HuH-7 (cell line): ENCODE data around the gene CARMIL1.
"Not testable (repeated sequence)": the region's sequence is repeated elsewhere in the genome, so short reads cannot be mapped to it uniquely, and the experiment has no call there.

Source experiments
- DNase-seq: peaks from one replicate; pipeline ENCODE4 v3.0.0; 2011; ENCODE audit warnings: low spot score

Gene CARMIL1

DNA sequence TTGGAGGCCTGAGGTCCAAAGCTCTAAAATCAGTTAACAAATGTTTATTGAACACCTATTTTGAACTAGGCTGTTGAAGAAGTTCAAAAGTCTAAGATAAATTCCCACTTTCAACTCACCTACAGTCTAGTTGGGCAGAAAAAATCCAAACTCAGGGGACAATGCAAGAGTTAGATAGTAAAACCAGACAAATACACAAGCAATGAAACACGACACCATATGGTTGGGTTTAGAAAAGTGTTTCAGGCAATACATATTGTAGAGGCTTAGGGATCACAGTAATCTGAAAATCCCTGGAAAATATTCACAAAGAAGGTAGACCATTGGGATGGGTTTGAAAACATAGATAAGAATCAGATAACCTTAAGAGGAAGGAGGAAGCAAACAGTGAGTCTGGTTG, 1.3 kb upstream of the CARMIL1 start:
- no peak for DNase-seq

DNA sequence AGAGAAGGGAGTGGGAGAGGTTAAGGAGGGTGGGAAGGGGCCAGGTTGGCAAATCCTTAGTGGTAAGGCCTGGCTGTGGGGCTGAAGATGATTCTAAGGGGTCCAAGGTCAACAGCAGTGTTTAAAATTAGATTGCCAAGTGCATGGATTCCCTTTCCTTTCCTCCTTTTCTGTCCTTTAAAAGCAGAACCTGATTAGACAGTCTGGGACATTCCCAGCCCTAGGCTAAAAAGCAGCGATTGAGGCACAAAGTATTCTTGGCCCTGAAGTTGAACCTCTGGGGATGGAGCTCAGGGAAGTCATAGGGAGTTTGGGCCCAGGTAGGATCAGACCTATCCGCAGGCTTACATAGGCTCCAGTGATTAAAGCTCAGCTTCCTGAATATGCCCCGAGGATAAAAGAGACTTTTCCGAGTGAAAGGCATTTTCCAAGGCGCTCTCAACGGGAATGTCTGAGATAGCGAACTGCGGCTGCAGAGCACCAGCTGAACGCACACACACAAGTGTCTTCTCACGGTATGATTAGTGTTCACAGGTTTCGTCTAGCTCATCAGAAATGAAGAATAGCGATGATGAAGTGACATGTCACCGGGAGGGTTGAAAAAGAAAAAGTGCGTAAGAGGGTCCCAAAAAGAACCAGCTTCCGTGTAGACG, 787 bp upstream of the CARMIL1 start:
- DNase-seq: no peak

DNA sequence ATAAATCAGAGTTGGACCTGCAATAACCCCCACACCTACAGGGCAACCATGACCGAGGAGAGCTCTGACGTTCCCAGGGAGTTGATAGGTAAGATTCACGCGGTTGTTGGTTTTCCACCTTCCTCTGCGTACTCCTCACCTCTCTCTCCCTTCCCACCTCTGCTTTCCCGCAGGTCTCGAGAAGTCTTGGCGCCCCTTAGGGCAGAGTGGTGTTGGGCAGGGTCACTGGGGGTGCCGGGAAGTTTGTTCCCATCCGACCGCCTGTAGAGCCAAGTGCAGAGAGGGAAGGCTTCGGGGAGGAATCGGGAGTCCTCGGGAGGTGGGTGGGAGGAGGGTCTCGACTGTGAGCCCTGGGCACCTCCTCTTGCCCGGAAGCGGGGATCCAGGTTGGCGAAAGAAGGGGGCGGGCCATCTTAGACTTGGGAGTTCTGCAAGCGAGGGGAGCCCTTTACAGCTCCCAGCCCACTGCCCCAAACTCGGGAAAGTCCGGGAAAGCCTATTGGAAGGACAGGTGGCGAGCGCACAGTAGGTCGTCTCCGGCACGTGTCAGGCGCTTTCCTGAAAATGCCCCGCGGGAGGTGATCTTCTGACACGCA, 672 bp downstream of the CARMIL1 start:
- peak; percentile 27 for DNase-seq

DNA sequence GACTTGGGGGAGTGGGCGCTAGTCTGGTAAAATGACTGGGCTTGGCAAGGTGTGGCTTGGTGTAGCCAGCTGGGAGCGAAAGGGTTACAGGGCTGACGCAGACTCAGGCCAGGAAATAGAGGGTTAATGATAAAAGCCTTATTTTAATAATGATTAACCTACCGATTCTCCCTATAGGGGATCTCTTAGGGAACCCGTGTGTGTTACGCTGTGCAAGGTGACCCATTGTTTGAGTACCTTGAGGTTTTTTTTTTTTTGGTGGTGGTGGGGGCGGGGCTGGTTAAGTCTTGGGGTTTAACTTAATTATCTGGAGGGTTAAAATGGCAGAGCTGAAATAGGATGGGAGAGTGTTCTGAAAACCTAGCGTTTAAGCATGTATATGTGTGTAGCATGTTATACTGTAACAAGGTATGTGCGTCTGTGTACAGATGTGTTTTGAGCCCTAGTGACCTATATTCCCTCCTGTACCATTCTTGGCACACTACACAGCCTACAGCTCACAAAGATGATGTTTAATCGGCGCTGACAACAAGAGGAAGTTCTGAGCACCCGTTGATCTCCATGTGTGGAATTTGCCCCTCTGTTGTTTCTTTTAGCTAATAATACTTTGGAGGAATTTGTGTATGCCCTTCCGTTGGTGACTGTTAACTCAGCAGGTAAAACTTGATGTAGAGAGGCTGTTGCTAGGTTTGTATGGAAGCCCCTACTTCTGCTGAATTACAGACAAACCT, 1.3 kb downstream of the CARMIL1 start:
- DNase-seq: peak; percentile 20

DNA sequence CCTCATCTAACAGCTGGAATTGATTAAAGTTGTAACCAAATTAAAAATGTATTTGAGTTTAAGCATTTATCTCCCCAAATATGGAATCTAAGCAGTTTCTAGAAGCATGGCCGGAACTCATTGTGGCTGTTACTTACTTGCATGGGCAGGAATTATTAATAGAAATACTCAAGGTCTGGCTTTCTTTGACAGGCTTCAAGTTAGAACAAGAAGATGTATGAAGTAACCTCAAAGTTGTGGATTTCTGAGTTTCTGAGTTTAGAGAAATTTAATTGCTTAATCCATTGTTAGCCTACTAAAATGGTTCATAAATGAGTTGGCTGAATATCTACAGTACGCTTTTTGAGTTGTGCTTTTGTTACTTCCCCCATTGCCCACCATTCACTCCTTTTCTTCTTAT, 7.7 kb downstream of the CARMIL1 start:
- DNase-seq: no peak

DNA sequence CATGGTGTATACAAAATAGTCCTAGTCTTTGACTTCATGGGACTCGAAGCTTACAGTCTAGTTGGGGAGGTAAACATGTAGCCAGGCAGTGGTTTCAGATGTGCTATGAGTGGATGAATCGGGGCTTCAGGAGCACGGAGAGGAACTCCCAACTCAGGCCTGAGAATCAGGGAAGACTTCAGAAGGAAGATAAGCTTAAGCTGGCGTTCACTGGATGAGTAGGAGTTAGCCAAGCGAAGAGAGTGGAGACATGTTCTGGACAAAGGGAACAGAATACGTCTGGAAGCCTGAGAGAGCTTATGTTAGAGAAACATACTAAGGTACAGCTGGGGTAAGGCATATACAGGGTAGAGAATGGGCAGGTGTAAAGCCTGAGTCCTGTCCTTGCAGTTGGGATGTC, 8.8 kb downstream of the CARMIL1 start:
- no peak for DNase-seq

DNA sequence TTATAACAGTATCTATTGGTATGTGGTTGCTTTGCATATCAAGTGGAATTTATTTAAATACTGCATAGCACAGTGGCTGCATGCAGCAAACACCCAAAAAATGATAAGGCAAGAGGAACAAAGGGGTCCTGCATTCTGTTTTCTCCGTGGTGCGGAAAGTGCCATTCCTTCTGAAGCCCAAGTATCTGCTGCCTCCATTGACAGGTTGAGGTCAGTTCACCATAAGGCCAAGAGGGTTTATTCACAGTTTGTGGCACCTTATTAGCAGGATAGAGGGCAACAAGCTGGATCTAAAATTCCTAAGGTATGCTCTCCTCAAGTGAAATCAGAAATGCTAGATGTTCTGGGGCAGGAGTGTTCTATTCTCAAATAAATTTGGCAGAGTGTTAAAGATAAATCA, 9.3 kb downstream of the CARMIL1 start:
- DNase-seq: no peak

DNA sequence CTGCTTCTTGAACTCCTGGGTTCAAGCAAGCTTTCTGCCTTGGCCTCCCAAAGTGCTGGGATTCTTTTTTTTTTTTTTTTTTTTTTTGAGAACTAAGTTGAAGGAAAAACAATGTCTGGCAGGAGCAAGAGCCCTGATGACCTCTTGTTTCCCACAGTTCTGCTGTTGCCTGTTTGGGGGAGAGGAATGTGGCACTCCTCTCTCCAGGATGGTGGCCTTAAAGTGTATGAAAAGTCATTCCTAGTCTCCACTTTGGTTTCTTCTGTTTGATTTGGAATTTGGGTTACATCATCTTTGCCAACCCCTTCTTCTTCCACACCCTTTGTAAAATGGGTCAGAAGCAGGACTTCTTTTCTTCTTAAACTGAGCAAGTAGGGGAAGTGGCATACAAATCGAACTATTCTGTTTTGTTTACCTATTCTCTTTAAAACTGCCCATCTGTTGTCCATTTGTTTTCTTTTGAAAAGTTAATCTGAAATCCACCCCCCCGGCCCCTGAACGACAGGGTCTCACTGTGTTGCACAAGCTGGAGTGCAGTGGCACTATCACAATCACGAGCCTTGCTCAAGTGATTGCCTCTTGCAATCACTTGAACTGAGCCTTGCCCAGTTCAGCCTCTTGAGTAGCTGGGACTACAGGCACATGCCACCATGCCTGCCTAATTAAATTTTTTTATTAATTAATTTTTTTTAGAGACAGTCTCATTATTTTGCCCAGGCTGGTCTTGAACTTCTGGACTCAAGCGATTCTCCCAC, 11.3 kb downstream of the CARMIL1 start:
- DNase-seq: no peak

DNA sequence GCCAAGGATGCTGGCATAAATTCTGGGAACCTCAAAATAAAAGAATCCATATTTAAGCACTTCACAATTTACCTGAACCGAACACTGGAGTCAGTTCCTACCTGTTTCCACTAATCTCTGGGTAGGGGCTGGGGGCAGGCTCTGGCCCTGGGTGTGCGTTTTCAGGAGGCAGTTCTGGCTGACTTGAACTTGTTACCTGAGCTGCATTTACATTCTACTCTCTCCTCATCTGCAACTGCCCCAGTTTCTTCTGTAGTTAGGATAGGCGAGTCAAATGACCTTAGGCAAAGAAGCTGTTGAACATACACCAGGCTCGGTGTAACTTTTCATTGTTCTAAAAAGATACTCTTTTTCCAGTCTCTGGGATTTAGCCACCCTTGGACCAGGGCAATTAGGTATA, 13.2 kb downstream of the CARMIL1 start:
- no peak for DNase-seq

DNA sequence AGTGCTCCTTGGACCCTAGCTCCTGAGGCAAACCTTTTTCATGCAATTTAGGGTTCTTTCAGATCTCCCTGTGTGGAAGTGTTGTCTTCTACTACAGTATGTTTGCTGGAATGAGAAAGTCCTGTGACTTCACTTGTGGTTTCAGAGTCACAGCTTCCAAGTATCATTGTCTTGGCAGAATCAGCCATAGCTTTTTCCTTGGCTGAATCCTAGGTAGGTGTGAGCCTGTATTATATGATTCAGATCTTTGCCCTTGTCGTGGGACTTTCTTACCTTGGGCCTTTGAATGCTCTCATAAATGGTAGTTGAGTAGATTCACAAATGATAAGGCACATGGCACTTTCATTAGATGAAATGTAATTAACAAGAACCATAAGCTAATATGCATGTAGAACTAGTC, 16.5 kb downstream of the CARMIL1 start:
- no peak for DNase-seq

DNA sequence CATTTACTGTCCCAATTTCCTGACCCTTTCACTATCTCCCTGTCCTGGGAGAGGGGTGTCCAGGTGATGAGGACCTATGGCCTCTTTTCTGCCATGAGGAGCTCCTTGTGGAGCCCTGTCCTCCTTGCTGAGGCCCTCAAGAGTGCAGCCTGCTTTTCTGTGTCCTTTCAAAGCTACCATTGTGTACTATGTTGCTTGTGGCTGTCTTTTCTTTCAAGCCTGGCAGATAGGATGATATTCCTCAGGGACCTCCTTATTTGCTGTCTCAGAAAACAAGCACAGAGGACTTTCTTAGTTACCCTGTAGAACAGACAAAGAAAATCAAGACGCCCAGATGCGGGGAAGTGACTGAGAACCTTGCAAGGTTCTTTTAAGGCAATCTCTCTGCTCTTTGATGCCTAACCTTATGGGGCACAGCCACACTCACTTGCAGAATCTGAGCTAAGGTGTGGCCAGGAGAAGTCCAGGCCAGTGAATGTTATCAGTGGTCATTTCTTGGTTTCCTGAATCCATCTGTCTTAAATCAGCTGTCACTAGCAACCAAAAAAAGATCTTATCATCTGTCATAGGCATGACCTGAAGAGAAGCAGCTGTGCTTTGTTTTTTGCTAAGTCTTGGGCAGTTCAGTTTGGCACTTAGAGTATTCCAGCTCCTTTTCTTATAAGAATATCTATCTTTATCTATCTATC, 17.2 kb downstream of the CARMIL1 start:
- DNase-seq: no peak

DNA sequence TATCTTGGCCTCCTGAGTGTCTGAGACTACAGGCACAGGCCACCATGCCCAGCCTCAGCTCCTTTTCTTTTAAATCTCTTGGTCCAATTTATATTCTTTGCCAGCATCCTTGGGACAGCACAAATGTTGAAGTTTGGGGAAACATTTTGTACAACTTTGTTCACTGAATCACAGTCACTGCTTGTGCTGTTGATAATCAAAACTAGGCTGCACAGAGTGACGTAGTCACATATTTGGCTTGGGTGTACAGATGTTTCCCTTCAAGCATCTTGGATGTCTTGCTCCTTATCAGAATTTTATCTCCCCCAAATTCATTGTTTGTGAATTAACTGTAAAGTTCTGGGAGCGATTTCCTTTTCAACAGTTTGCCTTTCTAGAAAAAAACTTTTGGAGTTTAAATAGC, 17.9 kb downstream of the CARMIL1 start:
- no peak for DNase-seq

DNA sequence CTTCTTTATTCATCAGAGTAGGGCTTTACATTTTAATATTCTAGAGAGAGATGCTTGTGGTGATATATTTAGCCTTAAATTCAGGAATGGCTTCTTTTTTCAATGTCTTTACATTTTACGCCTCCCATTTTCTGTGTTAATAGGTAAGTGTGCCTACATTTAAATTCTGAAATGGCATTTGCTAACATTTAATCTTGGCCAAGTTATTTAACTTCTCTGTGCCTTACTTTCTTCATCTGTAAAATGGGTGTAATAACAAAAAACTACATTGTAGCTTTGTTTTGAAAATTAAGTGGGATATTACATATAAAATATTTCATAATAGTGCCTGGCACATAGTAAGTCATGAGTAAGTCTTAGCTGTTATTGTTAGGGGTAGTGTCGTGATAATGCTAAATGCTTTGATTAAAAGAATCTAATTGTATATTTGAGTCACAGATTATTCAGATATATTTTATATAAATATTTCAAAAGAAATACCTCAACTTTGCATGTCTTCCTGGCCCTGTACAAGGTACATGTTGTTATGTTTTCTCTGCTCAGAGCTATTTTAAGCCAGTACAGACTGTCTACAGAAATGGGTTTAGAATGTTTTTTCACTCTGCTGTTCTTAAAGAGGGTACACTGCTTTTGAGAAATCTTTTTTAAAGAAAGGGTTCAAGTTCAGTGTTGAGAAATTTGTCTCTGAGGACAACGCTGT, 18.8 kb downstream of the CARMIL1 start:
- no peak for DNase-seq

DNA sequence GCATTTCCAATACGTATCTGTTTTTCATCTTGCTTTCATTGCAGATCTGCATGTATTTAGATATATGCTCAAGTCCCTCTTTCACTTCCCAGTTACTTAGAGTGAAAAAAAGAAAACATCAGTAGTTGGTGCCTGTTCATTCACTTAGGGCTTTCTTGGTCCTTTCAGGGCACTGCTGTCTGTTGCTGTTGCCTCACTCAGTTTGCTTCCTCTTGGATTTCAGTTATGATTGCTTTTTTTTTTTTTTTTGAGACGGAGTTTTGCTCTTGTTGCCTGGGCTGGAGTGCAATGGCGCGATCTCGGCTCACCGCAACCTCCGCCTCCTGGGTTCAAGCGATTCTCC, 19.3 kb downstream of the CARMIL1 start:
- DNase-seq: not testable (repeated sequence)

DNA sequence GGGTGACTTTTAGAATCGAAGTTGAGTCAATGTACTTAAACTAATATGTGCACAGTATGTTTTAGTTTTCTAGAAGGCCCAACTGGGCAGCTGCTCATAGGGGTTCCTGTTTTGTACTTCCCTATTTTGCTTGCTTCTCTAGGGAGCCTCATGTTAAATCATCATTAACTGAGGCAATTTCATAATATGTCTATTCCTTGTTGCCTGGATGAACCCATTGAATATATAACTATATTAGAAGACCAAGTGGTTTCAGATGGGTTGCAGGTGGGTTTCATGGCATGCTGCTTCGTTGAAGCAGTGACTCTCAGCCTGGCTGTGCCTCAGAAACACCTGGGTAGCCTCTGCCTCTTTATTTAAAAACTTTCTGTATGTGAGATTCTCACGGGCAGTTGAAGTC, 22.2 kb downstream of the CARMIL1 start:
- no peak for DNase-seq

DNA sequence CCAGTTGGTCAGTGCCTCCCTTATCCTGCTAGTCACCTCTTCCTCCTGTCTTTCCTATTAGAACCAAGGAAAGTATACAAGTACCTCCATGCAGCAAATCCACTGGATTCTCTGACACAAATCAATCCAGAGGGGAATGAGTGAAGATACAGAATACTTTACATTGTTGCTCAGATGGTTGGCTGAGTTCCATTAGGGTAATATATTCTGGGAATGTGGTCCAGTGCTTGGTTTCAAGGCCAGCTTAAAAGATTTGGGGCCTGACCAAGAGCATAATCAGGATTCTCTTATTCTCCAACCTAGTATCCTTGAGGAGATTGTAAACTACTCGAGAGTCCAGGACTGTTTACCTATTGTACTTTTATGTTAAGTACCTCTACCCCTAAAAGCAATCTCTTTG, 23.0 kb downstream of the CARMIL1 start:
- DNase-seq: no peak

DNA sequence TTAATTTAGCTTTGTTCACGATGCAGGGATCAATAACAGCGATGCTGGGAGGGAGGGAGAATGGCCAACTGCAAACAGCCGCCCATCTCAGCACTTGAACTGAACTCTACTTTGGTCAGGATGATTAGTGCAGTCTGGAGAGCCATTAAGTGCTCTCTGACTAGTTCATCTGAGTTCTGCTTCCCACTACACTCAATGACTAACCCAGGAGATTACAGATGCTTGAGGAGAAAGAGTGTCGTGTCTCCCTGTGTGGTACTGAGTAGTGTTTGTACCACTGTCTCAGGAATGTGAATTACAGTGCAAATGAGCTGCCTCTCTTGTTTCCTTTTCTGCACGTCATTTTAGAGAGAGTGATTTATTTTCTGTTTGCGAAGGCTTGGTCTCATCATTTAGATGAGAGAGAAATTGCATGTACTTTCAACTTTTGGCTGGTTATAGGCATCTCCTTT, 23.5 kb downstream of the CARMIL1 start:
- no peak for DNase-seq

DNA sequence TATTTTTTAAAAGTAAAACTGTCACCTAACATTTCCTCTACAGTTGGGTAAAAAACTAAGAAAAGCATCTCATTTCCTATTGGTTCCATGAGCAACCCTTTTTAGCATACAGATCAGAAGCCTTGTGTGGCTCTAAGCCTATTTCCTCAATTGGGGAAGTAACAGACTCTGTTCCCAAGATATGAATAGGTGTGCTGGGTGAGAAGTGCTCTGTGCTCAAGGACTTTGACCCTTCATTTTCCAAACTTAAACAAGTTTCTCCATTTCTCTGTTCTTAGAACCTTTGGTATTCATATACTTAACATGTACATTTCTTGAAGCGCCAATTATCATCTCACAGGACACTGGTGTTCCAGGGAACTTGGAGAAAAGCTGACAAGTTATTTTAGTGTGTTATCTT, 24.1 kb downstream of the CARMIL1 start:
- no peak for DNase-seq

DNA sequence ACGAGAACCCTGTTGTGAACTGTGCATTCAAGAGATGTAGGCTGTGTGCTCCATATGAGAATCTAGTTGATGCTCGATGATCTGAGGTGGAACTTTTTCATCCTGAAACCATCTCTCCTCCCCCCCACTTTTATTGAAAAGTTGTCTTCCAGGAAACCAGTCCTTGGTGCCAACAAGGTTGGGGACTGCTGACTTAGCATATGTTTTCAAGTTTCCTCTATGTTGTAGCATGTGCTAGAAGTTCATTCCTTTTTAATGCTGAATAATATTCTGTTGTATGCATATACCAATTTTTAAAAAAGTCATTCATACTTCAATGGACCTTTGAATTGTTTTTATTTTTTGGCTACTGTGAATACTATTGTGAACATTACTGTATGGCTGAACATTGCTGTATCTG, 27.2 kb downstream of the CARMIL1 start:
- DNase-seq: no peak

DNA sequence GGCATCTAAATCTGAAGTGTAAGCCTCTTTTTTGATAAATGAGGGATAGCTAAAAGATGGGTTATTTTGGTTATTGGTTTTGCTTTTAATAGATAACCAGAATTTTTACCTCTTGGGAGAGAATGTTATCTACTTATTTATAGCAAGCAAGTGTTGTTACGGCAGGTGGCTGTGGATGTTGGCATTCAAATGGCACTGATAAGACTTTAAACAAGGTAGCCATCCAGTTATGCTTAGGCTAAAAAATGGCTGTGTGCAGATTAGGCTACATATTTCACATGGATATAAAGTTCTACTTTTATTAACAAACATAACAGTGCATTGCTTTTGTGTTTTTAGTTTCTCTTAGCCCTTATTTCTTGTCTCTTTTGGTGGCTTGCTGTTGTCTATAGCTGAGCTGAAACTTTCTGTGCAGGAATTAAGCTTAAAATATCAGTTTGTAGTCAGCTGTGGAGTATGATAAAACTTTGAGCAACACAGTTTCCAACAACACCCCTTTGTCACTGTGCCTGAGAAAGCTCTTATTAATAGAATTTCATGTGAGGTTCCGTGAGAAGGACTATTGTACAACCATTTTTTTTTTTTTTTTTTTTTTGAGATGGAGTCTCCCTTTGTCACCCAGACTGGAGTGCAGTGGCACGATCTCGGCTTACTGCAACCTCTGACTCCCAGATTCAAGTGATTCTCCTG, 28.8 kb downstream of the CARMIL1 start:
- DNase-seq: no peak

DNA sequence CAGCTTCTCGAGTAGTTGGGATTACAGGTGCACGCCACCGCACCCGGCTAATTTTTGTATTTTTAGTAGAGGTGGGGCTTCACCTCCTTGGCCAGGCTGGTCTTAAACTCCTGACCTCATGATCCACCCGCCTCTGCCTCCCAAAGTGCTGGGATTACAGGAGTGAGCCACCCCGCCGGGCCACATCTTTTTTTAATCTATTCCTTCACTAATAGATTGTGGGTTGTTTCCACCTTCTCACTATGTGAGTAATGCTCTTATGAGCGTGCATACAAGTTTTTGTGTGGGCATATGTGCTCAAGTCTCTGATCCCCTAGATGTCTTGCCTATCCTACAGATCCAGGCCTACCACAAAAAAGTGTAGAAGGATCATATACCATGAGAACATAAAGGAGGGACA, 30.7 kb downstream of the CARMIL1 start:
- no peak for DNase-seq
